Muscle of leg (tissue), 11 donors: ENCODE results near the gene CTDSP2. TPM values are rescaled to one million over a fixed set of nuclear protein-coding genes. Genes with fewer than 3 reads are reported as not detected.
"Not testable (repeated sequence)": the region's sequence is repeated elsewhere in the genome, so short reads cannot be mapped to it uniquely, and the experiment has no call there.

Experiments used
- DNase-seq: peaks from one replicate; pipeline ENCODE4 v3.0.0; 2013
- H3K27ac ChIP-seq: one replicate; pipeline ENCODE4 v1.5.1; 2013; ENCODE audit warnings: mild to moderate bottlenecking, low read length, control low read depth
- H3K27me3 ChIP-seq: one replicate; pipeline ENCODE4 v1.6.1; 2013; ENCODE audit warnings: low read length; ENCODE audit not compliant: control insufficient read depth, insufficient read depth
- H3K36me3 ChIP-seq: one replicate; pipeline ENCODE4 v1.6.1; 2013; ENCODE audit warnings: low read length; ENCODE audit not compliant: control insufficient read depth, insufficient read depth
- H3K4me1 ChIP-seq: one replicate; pipeline ENCODE4 v1.6.1; 2013; ENCODE audit warnings: low read length; ENCODE audit not compliant: control insufficient read depth, insufficient read depth
- H3K4me3 ChIP-seq: one replicate; pipeline ENCODE4 v1.5.1; 2013; ENCODE audit warnings: low read length, control low read depth
- H3K9me3 ChIP-seq: replicated peaks from 2 replicates; pipeline ENCODE4 v1.6.1; 2013; ENCODE audit warnings: low read depth, low read length; ENCODE audit not compliant: control insufficient read depth
- WGBS: methylation state at CpG from one replicate; pipeline ENCODE4 v1.1.5; 2013; ENCODE audit warnings: missing lambda C conversion rate; ENCODE audit not compliant: insufficient coverage; 5-methylcytosine and 5-hydroxymethylcytosine counted together
- polyA plus RNA-seq, 8 donors: library from polyadenylated mRNA; unstranded; fragments of 120-200 nt; gene quantifications; one replicate each; pipeline versions ENCODE4 v1.2.1 to v1.2.3, GENCODE V29; 2013; ENCODE audit warnings: inconsistent platforms in 1 of 8, low replicate concordance in 1 of 8; ENCODE audit not compliant: insufficient read length in 8 of 8, insufficient read depth in 1 of 8
- total RNA-seq: library from RNA; stranded (reverse); fragments of 120-200 nt; gene quantifications from one replicate; pipeline ENCODE4 v1.2.4, GENCODE V29; 2013

CTDSP2 gene
- total and polyA plus RNA-seq, 9 donors = 94.3 to 215 (median 191) TPM

- H3K27ac ChIP-seq = peak overlapping the region; percentile 98
- H3K4me1 ChIP-seq = peaks cover 90% of the 10 kb centered on the region
Measured at GRCh38 chr12:57891542-57892228, 45.2 kb upstream of the CTDSP2 start.

GRCh38 chr12:57890191-57891115, 43.9 kb upstream of the CTDSP2 start:
- WGBS = 50% methylated on average over 1 of the region's 14 CpGs
- H3K4me3 ChIP-seq = no peak overlapping the region
- peaks cover 82% of the 10 kb centered on the region for H3K4me1 ChIP-seq
- H3K36me3 ChIP-seq = peaks cover 2% of the 10 kb centered on the region
- H3K27ac ChIP-seq = peak overlapping the region; percentile 97
- DNase-seq = peak; percentile 64
- H3K9me3 ChIP-seq = no peaks in the 10 kb centered on the region
- H3K27me3 ChIP-seq = no peaks in the 10 kb centered on the region

More at GRCh38 chr12:57891542-57892228, 45.2 kb upstream of the CTDSP2 start:
- peaks cover 2% of the 10 kb centered on the region for H3K36me3 ChIP-seq
- H3K4me3 ChIP-seq = no peak overlapping the region
- DNase-seq = peak; percentile 53
- H3K27me3 ChIP-seq = no peaks in the 10 kb centered on the region
- H3K9me3 ChIP-seq = no peaks in the 10 kb centered on the region
- 85% methylated on average over 6 of the region's 6 CpGs for WGBS

- Histone ChIP-seq H3K27me3 (no peaks in the 10 kb centered on the region), H3K4me1 (peaks cover 73% of the 10 kb centered on the region)
Measured at GRCh38 chr12:57889500-57889989, 43.0 kb upstream of the CTDSP2 start.

GRCh38 chr12:57888409-57889157, 42.1 kb upstream of the CTDSP2 start:
- H3K27me3 ChIP-seq = no peaks in the 10 kb centered on the region
- H3K36me3 ChIP-seq = peaks cover 2% of the 10 kb centered on the region
- DNase-seq = peak; percentile 79
- H3K27ac ChIP-seq = peak overlapping the region; percentile 97
- peaks cover 64% of the 10 kb centered on the region for H3K4me1 ChIP-seq
- WGBS = 39% methylated on average over 8 of the region's 15 CpGs
- no peak overlapping the region for H3K4me3 ChIP-seq
- H3K9me3 ChIP-seq = peaks cover 5% of the 10 kb centered on the region

More at GRCh38 chr12:57889500-57889989, 43.0 kb upstream of the CTDSP2 start:
- Histone ChIP-seq H3K4me3 (no peak overlapping the region), H3K27ac (peak overlapping the region; percentile 97), H3K9me3 (peaks cover 5% of the 10 kb centered on the region), H3K36me3 (peaks cover 2% of the 10 kb centered on the region)
- DNase-seq = peak; percentile 98
- WGBS = 24% methylated on average over 10 of the region's 10 CpGs

GRCh38 chr12:57887631-57888408, 41.3 kb upstream of the CTDSP2 start:
- H3K4me3 ChIP-seq = no peak overlapping the region
- WGBS = 67% methylated on average over 2 of the region's 10 CpGs

GRCh38 chr12:57886964-57887363, 40.4 kb upstream of the CTDSP2 start:
- 97% methylated on average over 3 of the region's 4 CpGs for WGBS
- not testable (repeated sequence) for H3K36me3 ChIP-seq, H3K4me3 ChIP-seq, H3K9me3 ChIP-seq, H3K27me3 ChIP-seq, DNase-seq
- H3K4me1 ChIP-seq = peaks cover 48% of the 10 kb centered on the region
- H3K27ac ChIP-seq = peak overlapping the region; percentile 76

More at GRCh38 chr12:57887631-57888408, 41.3 kb upstream of the CTDSP2 start:
- no peaks in the 10 kb centered on the region for H3K27me3 ChIP-seq
- H3K27ac ChIP-seq = peak overlapping the region; percentile 97
- peaks cover 56% of the 10 kb centered on the region for H3K4me1 ChIP-seq
- peaks cover 5% of the 10 kb centered on the region for H3K9me3 ChIP-seq
- peaks cover 2% of the 10 kb centered on the region for H3K36me3 ChIP-seq
- no peak for DNase-seq

- DNase-seq = peak; percentile 72
- peaks cover 2% of the 10 kb centered on the region for H3K36me3 ChIP-seq
- peaks cover 5% of the 10 kb centered on the region for H3K9me3 ChIP-seq
- H3K4me1 ChIP-seq = peaks cover 43% of the 10 kb centered on the region
- no peak overlapping the region for H3K4me3 ChIP-seq
- H3K27me3 ChIP-seq = no peaks in the 10 kb centered on the region
- no CpG with 5 or more reads among the region's 2 CpGs for WGBS
- H3K27ac ChIP-seq = peak overlapping the region; percentile 76
Measured at GRCh38 chr12:57886542-57886941, 40.0 kb upstream of the CTDSP2 start.

- no CpG with 5 or more reads among the region's 6 CpGs for WGBS
- Histone ChIP-seq H3K27ac (no peak overlapping the region), H3K4me3 (no peak overlapping the region), H3K36me3 (peaks cover 2% of the 10 kb centered on the region), H3K27me3 (no peaks in the 10 kb centered on the region), H3K4me1 (peaks cover 38% of the 10 kb centered on the region), H3K9me3 (peaks cover 5% of the 10 kb centered on the region)
- no peak for DNase-seq
Measured at GRCh38 chr12:57885207-57885606, 38.7 kb upstream of the CTDSP2 start.

GRCh38 chr12:57883700-57884099, 37.2 kb upstream of the CTDSP2 start:
- Histone ChIP-seq H3K36me3 (no peaks in the 10 kb centered on the region), H3K4me3 (no peak overlapping the region), H3K9me3 (peaks cover 5% of the 10 kb centered on the region), H3K27me3 (no peaks in the 10 kb centered on the region), H3K4me1 (peaks cover 23% of the 10 kb centered on the region), H3K27ac (no peak overlapping the region)
- DNase-seq = no peak
